ENCODE measurements around the gene YBX2.
A peak's percentile ranks its signal among the peaks of the same experiment; 100 is the strongest.

DNA sequence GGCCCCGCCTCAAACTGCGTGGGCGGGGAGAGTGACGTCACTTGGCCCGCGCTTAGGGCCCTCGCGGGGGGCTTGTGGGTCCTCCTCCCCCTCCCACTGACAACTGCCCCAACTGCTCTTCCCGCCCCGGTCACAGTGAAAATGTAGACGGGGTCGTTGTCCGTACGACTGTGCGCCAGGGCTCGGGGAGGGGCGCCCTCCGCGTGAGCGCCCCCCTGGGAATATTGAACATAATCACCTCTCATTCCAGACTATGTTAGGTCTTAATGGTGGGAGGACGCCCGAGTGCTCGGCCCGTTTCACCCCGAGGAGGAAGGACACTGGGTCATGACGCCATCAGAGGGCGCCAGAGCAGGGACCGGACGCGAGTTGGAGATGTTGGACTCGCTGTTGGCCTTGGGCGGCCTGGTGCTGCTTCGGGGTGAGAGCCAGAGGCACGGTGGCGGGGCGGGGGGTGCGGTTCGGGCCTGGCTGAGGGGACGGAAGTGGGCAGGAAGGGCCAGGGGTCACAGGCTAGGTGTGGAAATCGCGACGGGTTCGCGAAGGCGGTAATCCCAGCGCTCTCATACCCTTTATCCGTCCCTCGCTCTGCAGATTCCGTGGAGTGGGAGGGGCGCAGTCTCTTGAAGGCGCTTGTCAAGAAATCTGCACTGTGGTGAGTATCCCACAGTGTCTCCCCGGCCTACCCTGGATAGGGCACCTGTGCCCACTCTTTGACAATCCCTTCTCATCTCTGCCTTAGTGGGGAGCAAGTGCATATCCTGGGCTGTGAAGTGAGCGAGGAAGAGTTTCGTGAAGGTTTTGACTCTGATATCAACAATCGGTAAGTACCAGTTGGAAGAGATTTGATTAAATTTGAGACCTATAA, 42.0 kb downstream of the YBX2 start, which contains the start of gene ELP5:
- TF ChIP-seq, protein P1, sequence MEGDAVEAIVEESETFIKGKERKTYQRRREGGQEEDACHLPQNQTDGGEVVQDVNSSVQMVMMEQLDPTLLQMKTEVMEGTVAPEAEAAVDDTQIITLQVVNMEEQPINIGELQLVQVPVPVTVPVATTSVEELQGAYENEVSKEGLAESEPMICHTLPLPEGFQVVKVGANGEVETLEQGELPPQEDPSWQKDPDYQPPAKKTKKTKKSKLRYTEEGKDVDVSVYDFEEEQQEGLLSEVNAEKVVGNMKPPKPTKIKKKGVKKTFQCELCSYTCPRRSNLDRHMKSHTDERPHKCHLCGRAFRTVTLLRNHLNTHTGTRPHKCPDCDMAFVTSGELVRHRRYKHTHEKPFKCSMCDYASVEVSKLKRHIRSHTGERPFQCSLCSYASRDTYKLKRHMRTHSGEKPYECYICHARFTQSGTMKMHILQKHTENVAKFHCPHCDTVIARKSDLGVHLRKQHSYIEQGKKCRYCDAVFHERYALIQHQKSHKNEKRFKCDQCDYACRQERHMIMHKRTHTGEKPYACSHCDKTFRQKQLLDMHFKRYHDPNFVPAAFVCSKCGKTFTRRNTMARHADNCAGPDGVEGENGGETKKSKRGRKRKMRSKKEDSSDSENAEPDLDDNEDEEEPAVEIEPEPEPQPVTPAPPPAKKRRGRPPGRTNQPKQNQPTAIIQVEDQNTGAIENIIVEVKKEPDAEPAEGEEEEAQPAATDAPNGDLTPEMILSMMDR (IDR thresholded peaks at IDR 0.05), result peak in 5 of 6 experiments; percentile 23 to 50 (median 42)
- peak; percentile 86 to 87 for TF ChIP-seq POLR2AphosphoS5 (IDR thresholded peaks at IDR 0.05)
- peak in 2 of 4 donors; percentile 64 to 75 for TF ChIP-seq POLR2A (IDR thresholded peaks at IDR 0.05)
